Mucosa of gallbladder (tissue), 1 donor: ENCODE measurements around the gene FBRS. TPM values are rescaled to one million over a fixed set of nuclear protein-coding genes. Genes with fewer than 3 reads are reported as not detected.
"Not testable (repeated sequence)": the region's sequence is repeated elsewhere in the genome, so short reads cannot be mapped to it uniquely, and the experiment has no call there.

Source experiments
- DNase-seq: peaks from one replicate; pipeline ENCODE4 v3.0.0-alpha.2; 2020; ENCODE audit warnings: low spot score
- total RNA-seq: library from RNA; stranded (reverse); gene quantifications from one replicate; pipeline ENCODE4 v1.2.1, GENCODE V29; 2021
- donor health status: DM: no; HTN: no; CAD: no.

FBRS gene
- total RNA-seq, 1 donor from 2014 or later = 84.9 TPM

DNA sequence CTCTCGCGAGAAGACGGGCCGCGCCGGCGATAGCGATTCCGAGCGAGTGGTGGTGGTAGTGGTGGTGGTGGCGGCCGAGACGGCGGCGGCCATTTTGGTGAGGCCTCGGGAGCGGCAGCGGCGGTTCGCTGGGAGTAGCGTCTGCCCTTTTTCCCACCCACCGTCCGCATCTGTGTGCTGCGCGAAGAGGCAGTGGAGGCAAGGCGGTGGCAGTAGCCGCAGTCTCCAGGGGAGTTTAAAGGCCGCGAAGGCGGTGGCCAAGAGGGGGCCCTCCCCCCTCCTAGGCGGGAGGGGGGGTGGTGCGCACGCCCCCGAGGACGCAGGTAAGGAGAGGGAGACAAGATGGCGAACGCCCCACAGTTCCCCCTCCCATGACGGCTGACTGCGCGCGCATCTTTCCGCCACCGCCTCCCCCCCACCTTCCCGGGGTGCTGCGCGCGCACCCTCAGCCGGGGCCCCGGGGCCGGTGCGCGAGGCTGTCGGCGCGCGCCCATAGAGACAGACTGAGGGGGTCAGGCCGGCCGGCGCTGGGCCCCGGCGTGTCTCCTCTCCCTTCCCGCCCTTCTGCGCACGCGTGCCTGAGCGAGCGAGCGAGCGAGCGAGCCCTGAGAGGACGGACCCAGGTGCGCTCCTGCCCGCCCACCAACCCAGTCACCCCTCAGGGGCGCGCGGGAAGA is 40.0 kb downstream of the FBRS start:
- peak; percentile 99 for DNase-seq

GRCh38 chr16:30698816-30699614 is 40.8 kb downstream of the FBRS start, which contains the start of gene SRCAP:
Gene SRCAP (plus strand): TSS chr16:30699171. CDS start chr16:30700825, 1,654 bp downstream.
- DNase-seq = peak; percentile 83

DNA sequence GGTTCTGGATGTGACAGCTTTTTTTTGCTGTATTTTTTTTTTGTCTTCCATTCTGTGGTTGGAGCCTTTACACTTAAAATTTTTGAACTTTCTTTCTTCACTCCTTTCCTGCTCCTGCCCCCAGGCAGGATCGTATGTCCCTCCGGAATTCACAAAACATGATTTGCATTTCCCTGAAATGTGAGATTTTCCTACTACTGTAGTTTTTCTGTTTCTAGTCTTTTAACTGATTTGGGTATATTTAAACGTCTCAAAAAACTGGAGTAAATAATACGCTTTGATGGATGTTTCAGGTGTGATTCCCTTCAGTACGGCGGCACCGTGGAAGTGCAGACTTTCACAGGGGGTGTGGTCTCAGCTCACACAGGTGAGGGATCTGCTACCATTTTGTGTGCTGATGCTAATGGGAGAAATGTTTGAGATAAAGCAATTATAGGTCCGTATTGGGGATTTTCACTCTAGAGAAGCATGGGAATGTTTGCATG is 41.4 kb downstream of the FBRS start:
- no peak for DNase-seq

DNA sequence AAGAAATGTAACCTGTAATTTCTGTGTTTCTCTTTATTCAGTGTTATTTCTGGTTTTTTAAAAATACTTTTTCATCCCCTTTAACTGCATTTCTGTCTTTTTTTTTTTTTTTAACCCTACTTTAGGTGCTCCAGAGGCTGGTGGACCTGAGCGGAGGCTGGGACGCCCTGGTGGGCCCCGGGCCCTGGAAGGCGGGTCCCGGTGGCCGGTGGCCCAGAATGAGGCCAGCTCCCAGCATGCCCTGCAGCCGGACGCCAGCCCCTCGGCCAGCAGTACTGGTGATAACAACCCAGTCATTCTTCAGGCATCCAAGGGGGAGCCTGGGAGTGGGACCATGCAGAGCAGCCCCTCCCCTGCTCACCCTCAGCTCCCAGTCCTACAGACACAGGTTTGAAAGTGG is 42.3 kb downstream of the FBRS start:
- DNase-seq = no peak

GRCh38 chr16:30700971-30701370 is 42.7 kb downstream of the FBRS start:
- no peak for DNase-seq

DNA sequence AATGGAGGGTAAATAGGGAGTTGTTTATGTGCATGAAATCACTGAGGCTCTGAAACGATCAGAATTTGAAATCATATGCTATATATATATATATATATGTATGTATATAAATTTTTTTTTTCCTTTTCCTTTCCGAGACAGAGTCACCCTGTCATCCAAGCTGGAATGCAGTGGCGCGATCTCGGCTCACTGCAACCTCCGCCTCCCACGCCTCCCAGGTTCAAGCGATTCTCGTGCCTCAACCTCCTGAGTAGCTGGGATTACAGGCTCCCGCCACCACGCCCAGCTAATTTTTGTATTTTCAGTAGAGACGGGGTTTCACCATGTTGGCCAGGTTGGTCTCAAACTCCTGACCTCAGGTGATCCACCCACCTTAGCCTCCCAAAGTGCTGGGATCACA is 44.8 kb downstream of the FBRS start:
- not testable (repeated sequence) for DNase-seq

DNA sequence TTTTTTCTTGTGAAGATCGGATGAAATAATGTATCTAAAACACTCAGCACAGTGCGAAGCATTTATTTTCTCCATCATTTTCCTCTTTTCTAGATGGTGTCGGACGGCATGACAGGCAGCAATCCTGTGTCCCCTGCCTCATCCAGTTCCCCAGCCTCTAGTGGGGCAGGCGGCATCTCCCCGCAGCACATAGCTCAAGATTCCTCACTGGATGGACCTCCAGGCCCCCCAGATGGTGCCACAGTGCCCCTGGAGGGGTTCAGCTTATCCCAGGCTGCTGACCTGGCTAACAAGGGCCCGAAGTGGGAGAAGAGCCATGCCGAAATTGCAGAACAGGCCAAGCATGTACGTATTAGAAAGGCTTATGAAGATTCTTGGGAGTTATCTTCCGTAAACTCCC is 45.7 kb downstream of the FBRS start:
- no peak for DNase-seq

GRCh38 chr16:30706046-30706445 is 47.8 kb downstream of the FBRS start:
- DNase-seq = no peak

DNA sequence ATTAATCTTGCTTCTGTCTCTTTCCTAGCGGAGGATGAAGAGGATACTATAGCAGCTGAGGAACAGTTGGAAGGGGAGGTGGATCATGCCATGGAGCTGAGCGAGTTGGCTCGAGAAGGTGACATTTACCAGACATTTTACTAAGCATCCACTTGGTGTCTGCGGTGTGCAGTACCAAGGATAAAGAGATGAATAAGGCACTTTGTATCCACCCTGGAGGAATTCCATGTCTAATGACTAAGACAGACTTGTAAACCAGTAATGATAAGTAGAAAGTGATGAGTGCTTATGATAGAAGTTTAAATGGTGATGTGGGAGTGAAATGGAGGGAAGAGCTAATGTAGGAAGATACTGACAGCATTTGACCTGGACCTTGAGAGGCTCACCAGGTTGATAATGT is 52.7 kb downstream of the FBRS start:
- DNase-seq = no peak

DNA sequence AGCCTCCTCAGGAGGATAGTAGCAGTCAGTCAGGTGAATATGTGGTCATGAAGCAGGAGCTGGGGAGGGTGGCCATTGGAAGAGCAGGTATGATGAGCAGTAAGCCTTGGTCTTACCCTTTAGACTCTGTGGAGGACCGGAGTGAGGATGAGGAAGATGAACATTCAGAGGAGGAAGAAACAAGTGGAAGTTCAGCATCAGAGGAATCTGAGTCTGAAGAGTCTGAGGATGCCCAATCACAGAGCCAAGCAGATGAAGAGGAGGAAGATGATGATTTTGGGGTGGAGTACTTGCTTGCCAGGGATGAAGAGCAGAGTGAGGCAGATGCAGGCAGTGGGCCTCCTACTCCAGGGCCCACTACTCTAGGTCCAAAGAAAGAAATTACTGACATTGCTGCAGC is 53.5 kb downstream of the FBRS start:
- DNase-seq = no peak

DNA sequence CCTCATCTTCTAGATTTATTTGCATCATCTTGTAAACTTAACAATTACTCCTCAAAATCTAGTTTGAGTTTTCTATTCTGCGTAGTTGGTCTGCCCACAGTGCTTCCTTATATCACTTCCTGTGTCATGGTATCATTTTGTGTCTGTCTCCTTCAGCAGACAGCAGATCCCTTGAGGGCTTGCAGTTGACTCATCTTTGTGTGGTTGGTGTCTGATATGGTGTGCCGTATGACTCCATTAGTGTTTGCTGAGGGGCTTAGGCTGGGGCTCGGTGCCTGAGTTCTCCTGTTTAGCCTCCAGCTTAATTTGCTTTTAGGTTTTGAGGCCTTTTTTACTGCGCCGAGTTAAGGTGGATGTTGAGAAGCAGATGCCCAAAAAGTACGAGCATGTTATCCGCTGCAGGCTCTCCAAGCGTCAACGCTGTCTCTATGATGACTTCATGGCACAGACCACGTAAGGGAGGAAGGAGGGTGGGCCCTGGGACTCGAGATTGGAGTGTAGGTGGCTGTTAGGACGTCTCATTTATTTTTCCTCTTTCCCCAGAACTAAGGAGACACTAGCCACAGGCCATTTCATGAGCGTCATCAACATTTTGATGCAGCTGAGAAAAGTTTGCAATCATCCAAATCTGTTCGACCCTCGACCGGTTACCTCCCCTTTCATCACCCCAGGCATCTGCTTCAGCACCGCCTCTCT is 57.7 kb downstream of the FBRS start:
- no peak for DNase-seq

DNA sequence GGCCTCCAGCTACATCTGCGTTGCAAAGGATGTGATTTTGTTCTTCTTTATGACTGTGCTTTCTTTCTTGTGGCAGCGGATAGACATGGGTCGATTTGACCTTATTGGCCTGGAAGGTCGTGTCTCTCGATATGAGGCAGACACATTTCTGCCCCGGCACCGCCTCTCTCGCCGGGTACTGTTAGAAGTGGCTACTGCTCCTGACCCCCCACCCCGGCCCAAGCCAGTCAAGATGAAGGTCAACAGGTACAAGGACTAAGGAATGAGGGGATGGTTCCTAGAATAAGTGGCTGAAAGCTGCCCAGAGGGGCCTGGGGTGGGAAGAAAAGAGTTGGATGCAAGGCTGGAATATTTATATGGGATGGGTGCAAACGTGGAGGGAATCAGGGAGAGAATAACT is 61.9 kb downstream of the FBRS start:
- no peak for DNase-seq

Other genes starting within 250 kb of the FBRS start
- gene DCTPP1, start 228.4 kb upstream of the FBRS start, total RNA-seq = 53.3 TPM
- gene SEPHS2, start 212.6 kb upstream of the FBRS start, total RNA-seq = 112 TPM
- 16.7 TPM for gene ITGAL, start 185.7 kb upstream of the FBRS start, total RNA-seq
- 61.1 TPM for gene ZNF768, start 131.9 kb upstream of the FBRS start, total RNA-seq
- gene ZNF747, start 123.6 kb upstream of the FBRS start, total RNA-seq = 11.9 TPM
- gene ZNF764, start 100.1 kb upstream of the FBRS start, total RNA-seq = 12.1 TPM
- 23.5 TPM for gene ZNF688, start 86.7 kb upstream of the FBRS start, total RNA-seq
- gene ZNF785, start 72.7 kb upstream of the FBRS start, total RNA-seq = 24.0 TPM
- 13.6 TPM for gene ZNF689, start 48.0 kb upstream of the FBRS start, total RNA-seq
- gene PRR14, start 7.5 kb upstream of the FBRS start, total RNA-seq = 68.9 TPM
- gene SRCAP, start 40.7 kb downstream of the FBRS start, total RNA-seq = 89.5 TPM
- 39.2 TPM for gene PHKG2, start 90.0 kb downstream of the FBRS start, total RNA-seq
- gene CFAP119, start 103.6 kb downstream of the FBRS start, total RNA-seq = 13.2 TPM
- gene RNF40, start 103.9 kb downstream of the FBRS start, total RNA-seq = 129 TPM
- 18.9 TPM for gene ZNF629, start 128.8 kb downstream of the FBRS start, total RNA-seq
- gene BCL7C, start 235.6 kb downstream of the FBRS start, total RNA-seq = 37.8 TPM
- gene CTF1, start 238.2 kb downstream of the FBRS start, total RNA-seq = 11.0 TPM